Peyer's patch (tissue), 4 donors: ENCODE measurements around the gene ABCC8. TPM values are rescaled to one million over a fixed set of nuclear protein-coding genes. Genes with fewer than 3 reads are reported as not detected.

Experiments used
- DNase-seq, 3 donors: peaks; one replicate each; pipeline ENCODE4 v3.0.0-alpha.2; 2017 to 2019
- H3K27ac ChIP-seq, 4 donors: fragments of 200-600 bp; sonication (generic); one replicate each; pipeline ENCODE4 v1.5.1; 2016 to 2019
- H3K27me3 ChIP-seq, 2 donors: fragments of 200-600 bp; sonication (generic); one replicate each; pipeline ENCODE4 v1.5.1; 2019
- H3K36me3 ChIP-seq, 3 donors: fragments of 200-600 bp; sonication (generic); one replicate each; pipeline ENCODE4 v1.5.1; 2016 to 2019
- H3K4me1 ChIP-seq, 4 donors: fragments of 200-600 bp; sonication (generic); one replicate each; pipeline ENCODE4 v1.5.1; 2016 to 2019
- H3K4me3 ChIP-seq, 4 donors: fragments of 200-600 bp; sonication (generic); 1 replicate in 3 of 4; 2 replicates in 1 of 4; pipeline ENCODE4 v1.5.1; 2016 to 2019; ENCODE audit warnings: mild to moderate bottlenecking in 1 of 4
- H3K9me3 ChIP-seq, 4 donors: fragments of 200-600 bp; sonication (generic); one replicate each; pipeline ENCODE4 v1.5.1; 2016 to 2019; ENCODE audit warnings: mild to moderate bottlenecking in 1 of 4
- POLR2A ChIP-seq, 2 donors: fragments of 450-650 bp; IDR thresholded peaks; one replicate each; pipeline ENCODE4 v1.5.1; 2017; ENCODE audit warnings: antibody characterized with exemption in 2 of 2, mild to moderate bottlenecking in 2 of 2, moderate library complexity in 2 of 2
- total RNA-seq, 4 donors: library from RNA; depleted of rRNA; stranded (reverse); fragments of >200 nt; gene quantifications; one replicate each; pipeline ENCODE4 v1.1.0, GENCODE V29; 2016
- TF ChIP-seq, protein P1 (sequence below), 6 experiments: fragments of 450-650 bp in 4 of 6; fragments of 200-600 bp in 2 of 6; sonication (generic) in 1 of 6; IDR thresholded peaks; one replicate each; pipeline ENCODE4 v1.5.1; 2017 to 2019; ENCODE audit warnings: antibody characterized with exemption in 6 of 6, mild to moderate bottlenecking in 3 of 6, moderate library complexity in 1 of 6

The ABCC8 gene
- total RNA-seq, 4 donors from 2014 or later: 7.4 to 301 (median 19.2) TPM

DNA sequence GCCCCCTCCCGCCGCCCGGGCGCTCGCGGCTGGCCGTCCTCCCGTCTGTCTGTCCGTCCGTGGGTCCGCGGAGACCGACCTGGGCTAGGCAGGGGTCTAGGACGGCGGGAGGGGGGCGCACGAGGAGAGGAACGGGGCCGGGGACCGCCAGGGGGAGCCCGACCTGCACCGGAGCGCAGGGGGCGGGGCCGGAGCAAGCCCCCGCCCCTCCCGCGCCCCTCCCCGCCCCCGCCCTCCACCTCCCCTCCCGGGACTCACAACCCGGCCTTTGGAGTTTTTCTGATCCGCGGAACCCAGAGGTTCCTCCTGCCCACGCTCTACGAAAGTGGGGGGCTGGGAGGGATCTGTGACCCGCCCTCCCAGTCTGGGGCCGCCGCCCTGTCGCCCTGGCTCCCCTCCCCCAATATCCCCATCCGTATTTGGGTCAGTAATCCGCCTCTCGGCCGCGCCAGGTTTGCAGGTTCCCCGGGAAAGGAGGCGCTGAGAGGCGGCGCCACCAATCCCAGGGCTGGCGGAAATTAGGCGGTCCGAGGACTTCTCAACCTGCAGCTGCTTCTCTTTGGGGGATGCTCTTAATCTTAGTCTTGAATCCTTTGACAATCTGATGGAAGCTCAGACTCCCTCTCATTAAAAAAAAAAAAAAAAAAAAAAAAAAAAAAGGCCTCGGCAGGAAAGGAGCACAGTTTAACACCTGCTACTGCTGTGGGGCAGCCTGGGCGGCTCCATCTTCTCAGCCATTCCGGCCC lies 87.3 kb downstream of the ABCC8 start:
- TF ChIP-seq, protein P1, sequence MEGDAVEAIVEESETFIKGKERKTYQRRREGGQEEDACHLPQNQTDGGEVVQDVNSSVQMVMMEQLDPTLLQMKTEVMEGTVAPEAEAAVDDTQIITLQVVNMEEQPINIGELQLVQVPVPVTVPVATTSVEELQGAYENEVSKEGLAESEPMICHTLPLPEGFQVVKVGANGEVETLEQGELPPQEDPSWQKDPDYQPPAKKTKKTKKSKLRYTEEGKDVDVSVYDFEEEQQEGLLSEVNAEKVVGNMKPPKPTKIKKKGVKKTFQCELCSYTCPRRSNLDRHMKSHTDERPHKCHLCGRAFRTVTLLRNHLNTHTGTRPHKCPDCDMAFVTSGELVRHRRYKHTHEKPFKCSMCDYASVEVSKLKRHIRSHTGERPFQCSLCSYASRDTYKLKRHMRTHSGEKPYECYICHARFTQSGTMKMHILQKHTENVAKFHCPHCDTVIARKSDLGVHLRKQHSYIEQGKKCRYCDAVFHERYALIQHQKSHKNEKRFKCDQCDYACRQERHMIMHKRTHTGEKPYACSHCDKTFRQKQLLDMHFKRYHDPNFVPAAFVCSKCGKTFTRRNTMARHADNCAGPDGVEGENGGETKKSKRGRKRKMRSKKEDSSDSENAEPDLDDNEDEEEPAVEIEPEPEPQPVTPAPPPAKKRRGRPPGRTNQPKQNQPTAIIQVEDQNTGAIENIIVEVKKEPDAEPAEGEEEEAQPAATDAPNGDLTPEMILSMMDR (IDR thresholded peaks at IDR 0.05): peak in 5 of 6 experiments; percentile 70 to 93 (median 77)
- TF ChIP-seq POLR2A (IDR thresholded peaks at IDR 0.05): peak in 1 of 2 donors; percentile 23
- DNase-seq: peak; percentile 85 to 89 (median 85)
- peaks cover 0 to 9% (median 2%) of the 10 kb centered on the region in 4 donors for H3K4me1 ChIP-seq
- H3K4me3 ChIP-seq: peak overlapping the region; percentile 51 to 85 (median 62)
- no peaks in the 10 kb centered on the region for H3K9me3 ChIP-seq
- H3K36me3 ChIP-seq: no peaks in the 10 kb centered on the region
- peak overlapping the region in 3 of 4 donors; percentile 55 to 75 (median 62) for H3K27ac ChIP-seq
- H3K27me3 ChIP-seq: no peaks in the 10 kb centered on the region

DNA sequence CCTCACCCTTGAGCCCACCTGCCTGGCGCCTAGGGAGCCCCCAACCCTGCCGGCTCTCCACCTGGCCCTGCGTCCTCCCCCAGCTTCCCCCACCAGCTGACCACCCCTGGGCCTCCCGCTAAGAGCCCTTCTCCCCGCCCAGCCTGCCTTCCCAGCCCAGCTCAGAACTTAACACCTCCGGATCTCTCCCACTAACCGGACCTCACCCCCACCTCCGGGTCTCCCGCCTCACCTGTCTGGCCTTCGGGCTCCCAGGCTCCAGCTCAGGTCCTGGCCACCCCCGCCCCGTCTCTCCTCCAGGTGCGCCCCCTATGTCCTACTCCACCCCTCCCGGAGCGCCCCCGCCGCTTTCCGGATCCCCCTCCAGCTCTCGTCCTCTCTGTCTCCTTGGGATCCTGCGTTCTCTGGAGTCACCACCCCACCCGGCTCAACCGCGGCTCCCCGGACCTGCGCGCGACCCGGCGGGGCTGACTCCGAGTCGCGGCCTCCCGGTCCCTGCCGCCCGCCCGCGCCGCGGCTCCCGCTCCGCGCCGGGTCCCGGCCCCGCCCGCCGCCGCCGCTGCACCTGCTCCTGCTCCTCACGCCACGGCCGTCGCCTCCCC lies 87.9 kb downstream of the ABCC8 start, which contains the start of gene KCNJ11:
TSS of gene KCNJ11 (minus strand) at position 51 of the 602 bp plus-strand sequence. CDS start 568 bp downstream, outside the sequence.
- Histone ChIP-seq H3K27me3 (no peaks in the 10 kb centered on the region), H3K9me3 (no peaks in the 10 kb centered on the region), H3K4me1 (peaks cover 0 to 9% (median 2%) of the 10 kb centered on the region in 4 donors), H3K36me3 (no peaks in the 10 kb centered on the region), H3K4me3 (peak within 1 kb of the TSS; percentile 51 to 85 (median 62)), H3K27ac (peak within 1 kb of the TSS in 3 of 4 donors; percentile 55 to 75 (median 62))
- peak in 2 of 3 donors; percentile 31 to 55 for DNase-seq
- TF ChIP-seq, protein P1 (IDR thresholded peaks at IDR 0.05): no peak
- no peak for TF ChIP-seq POLR2A (IDR thresholded peaks at IDR 0.05)

DNA sequence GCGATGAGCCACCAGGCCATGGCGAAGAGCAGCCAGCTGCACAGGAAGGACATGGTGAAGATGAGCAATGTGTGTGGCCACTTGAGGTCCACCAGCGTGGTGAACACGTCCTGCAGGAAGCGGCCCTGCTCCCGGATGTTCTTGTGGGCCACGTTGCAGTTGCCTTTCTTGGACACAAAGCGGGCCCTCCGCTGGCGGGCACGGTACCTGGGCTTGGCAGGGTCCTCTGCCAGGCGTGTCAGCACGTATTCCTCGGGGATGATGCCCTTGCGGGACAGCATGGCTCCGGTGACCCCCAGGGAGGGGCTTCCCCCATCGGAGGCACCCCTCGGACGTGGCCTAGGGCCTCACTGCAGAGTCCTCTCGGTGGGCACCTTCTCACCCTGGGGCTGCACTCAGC lies 88.8 kb downstream of the ABCC8 start:
- Histone ChIP-seq H3K4me3 (no peak overlapping the region), H3K9me3 (no peaks in the 10 kb centered on the region), H3K4me1 (peaks cover 0 to 9% (median 2%) of the 10 kb centered on the region in 4 donors), H3K27ac (no peak overlapping the region), H3K27me3 (no peaks in the 10 kb centered on the region), H3K36me3 (no peaks in the 10 kb centered on the region)
- TF ChIP-seq, protein P1 (IDR thresholded peaks at IDR 0.05): no peak
- no peak for TF ChIP-seq POLR2A (IDR thresholded peaks at IDR 0.05)
- no peak for DNase-seq

DNA sequence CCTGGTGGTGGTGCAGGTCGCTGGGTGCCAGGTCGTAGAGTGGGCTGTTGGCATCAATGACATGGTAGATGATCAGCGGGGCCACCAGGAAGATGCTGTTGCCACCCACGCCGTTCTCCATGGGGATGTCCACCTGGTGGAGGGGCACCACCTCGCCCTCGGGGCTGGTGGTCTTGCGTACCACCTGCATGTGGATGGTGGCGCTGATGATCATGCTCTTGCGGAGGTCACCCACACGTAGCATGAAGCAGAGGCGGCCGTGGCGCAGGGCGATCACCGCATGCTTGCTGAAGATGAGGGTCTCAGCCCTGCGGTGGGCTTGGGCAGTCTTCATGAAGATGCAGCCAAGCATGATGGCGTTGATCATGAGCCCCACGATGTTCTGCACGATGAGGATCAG lies 89.4 kb downstream of the ABCC8 start:
- Histone ChIP-seq H3K4me1 (peaks cover 0 to 9% (median 2%) of the 10 kb centered on the region in 4 donors), H3K36me3 (no peaks in the 10 kb centered on the region), H3K4me3 (no peak overlapping the region), H3K27me3 (no peaks in the 10 kb centered on the region), H3K27ac (no peak overlapping the region), H3K9me3 (no peaks in the 10 kb centered on the region)
- TF ChIP-seq, protein P1 (IDR thresholded peaks at IDR 0.05): no peak
- no peak for TF ChIP-seq POLR2A (IDR thresholded peaks at IDR 0.05)
- no peak for DNase-seq

DNA sequence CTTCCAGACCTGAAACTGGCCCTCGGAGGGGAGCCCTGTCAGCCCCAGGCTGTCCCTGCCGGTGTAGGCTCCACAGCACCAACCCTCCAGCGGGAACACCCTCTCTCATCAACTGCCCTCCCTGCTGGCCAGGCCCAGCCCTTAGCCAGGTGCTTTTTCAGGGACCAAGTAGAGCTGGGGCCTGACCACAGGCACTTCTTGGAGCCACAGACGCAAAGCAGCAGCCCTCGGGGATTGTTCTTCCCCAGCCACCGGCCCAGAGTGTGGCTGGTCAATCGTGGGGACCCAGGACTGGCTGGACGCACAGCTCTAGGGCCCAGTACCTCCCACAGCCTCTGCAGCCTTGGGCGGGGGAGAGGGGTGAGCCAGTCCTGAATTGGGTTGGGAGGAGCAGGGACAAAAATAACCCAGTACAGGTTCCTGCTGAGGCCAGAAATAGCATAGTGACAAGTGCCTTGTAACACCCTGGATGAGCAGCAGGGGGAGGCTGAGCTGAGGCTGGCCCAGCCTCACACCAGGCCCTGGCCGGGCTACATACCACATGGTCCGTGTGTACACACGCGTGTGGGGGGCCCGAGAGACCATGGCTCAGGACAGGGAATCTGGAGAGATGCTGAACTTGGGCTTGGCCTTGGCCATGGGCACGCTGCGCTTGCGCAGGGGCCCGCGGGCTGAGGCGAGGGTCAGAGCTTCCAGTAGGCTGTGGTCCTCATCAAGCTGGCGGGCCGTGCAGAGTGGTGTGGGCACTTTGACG lies 90.1 kb downstream of the ABCC8 start:
- Histone ChIP-seq H3K27ac (no peak overlapping the region), H3K27me3 (no peaks in the 10 kb centered on the region), H3K4me1 (peaks cover 0 to 9% (median 2%) of the 10 kb centered on the region in 4 donors), H3K4me3 (no peak overlapping the region), H3K9me3 (no peaks in the 10 kb centered on the region), H3K36me3 (no peaks in the 10 kb centered on the region)
- TF ChIP-seq POLR2A (IDR thresholded peaks at IDR 0.05): no peak
- TF ChIP-seq, protein P1 (IDR thresholded peaks at IDR 0.05): peak in 4 of 6 experiments; percentile 51 to 68 (median 65)
- DNase-seq: peak; percentile 46 to 73 (median 54)
